GM03348 (cell line): Measurements from ENCODE around the gene CKLF.
"Not testable (repeated sequence)": the region's sequence is repeated elsewhere in the genome, so short reads cannot be mapped to it uniquely, and the experiment has no call there.

ENCODE experiments used
- DNase-seq: peaks from one replicate; pipeline ENCODE4 v3.0.0; 2012; ENCODE audit warnings: low spot score

The CKLF gene, protein sequence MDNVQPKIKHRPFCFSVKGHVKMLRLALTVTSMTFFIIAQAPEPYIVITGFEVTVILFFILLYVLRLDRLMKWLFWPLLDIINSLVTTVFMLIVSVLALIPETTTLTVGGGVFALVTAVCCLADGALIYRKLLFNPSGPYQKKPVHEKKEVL

GRCh38 chr16:66552286-66553177 lies at the start of gene CKLF:
TSS of gene CKLF (plus strand) at chr16:66552576. CDS start at chr16:66552716, 140 bp downstream.
- DNase-seq, result peak; percentile 99

- no peak for DNase-seq
Observed at GRCh38 chr16:66503030-66503429, 49.3 kb upstream of the CKLF start.

GRCh38 chr16:66503612-66504011 lies 48.8 kb upstream of the CKLF start:
- no peak for DNase-seq

DNA sequence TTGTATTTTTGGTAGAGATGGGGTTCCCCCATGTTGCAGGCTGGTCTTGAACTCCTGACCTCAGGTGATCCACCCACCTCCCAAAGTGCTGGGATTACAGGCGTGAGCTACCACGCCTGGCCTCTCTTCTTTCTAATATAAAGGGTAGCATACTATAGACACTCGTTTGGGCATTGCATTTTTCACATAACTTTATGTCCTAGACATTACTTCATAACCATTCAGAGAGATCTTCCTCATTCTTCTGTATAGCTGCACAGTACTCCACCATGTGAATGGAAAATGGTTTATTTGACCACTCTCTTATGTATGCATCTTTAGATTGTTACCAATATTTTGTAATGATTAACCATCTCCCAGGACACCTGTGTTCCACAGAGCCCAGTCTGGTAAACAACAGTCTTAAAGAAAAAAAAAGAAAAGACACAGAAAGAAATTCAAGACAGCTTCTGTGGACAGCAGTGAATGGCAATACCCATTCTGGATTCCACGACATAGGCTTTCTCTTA lies 44.6 kb upstream of the CKLF start:
- DNase-seq, result no peak

DNA sequence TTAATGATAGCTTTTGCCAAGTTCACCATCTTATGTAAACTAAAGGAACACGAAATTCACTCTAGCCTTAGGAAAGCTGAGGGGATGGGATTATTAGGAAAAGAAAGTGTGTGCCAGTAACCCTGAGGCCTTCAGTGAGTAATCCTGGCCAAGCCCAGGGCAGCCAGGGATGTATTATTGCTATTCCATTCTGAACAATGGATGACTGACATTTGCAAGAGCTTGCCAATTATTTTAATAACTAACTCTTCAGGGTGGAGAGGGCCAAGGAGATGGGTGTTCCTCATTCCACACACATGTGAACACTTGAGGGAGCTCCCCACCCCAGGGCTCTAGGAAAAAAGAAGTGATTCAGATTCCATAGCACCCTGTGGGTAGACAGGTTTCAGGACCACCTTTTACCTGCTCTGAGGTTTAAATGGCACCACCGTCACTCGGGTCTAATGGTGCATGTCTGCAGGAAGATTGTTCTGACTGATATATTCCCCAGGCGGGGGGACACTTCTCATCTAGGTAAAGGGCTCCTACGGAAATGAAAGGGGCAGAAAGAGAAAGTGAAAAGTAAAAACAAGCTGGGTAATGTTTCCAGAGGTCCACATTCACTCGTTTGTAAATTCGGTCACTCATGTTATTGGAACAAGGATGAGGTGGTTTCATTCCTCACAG lies 44.0 kb upstream of the CKLF start:
- DNase-seq, result no peak

DNA sequence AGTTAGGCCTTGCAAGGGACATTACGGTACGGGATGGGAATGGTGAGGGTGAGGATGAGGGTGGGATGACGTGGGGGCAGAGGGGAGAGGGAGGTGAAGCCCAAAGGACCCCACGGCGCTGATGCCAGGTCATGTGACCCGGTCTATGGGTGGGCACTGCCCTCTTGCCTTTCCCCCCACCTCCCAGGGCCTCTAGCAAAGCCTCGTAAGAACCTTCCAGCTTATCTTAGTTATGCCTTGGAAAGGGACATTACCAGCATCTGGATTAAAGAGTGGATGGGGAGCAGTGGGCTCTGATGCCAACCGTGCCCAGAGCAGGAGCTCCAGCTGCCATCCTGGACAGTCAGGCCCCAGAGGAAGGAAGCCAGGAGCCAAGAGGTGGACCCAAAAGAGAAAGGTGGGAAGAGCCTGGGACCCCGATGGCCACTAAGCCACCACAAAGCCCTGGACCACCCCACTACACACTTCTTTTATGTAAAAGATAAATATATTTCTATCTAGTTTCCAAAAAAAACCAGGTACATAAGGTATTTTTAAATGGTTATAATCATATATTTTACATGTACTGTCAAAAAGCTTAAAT lies 43.4 kb upstream of the CKLF start:
- DNase-seq, result no peak

DNA sequence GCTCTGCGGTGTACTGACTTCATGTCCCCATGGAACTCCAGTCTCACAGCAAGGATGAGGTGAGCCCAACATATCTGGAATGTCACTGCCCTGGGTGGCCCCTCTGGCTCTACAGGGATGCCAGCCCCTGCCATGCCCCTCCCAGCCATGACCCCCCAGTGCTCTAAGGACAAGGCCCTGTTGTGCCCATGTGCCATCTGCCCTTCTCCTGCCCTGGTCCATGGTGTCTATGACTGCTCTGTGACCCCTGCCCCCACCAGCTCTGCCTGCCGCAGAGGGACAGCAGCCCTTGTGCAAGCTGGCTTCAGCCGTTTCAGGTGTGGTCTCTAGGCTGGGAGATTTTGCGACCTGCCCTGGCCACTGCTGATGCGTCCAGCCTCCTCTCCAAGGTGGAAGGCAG lies 42.8 kb upstream of the CKLF start:
- DNase-seq, result no peak

- no peak for DNase-seq
Observed at GRCh38 chr16:66510298-66510697, 42.1 kb upstream of the CKLF start.

GRCh38 chr16:66510711-66511601 lies 41.4 kb upstream of the CKLF start:
- no peak for DNase-seq

DNA sequence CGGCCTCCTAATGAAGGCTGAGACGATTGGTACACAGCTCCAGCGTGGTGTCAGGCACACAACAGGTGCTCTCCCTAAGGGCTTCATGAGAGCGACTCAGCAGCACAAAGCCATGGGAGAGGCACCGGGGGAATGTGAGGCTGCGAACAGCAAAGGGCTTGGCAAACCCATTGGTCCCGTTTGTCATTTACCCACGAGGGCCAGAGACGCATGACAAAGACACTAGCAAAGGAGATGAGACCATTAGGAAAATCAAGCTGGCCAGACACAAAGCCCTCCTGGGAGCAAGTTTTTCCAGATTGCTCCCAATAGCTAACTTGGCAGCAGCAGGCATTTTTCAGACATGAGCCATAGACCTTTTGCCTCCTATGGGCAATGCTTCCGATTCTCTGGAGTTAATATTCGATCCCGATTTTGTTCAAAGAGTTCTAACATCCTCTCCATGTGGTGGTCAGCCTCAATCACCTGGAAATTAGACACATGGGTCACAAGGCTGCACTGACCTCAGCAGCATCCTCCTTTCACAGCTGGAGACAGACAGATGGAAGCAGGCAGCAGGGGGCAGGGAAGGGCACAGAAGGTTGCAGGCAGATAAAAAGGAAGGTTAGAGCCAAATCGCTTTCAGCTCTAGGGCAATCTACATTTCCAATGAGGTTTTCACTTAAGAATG lies 40.6 kb upstream of the CKLF start:
- peak; percentile 82 for DNase-seq

GRCh38 chr16:66512272-66513110 lies 39.9 kb upstream of the CKLF start:
- DNase-seq, result no peak

DNA sequence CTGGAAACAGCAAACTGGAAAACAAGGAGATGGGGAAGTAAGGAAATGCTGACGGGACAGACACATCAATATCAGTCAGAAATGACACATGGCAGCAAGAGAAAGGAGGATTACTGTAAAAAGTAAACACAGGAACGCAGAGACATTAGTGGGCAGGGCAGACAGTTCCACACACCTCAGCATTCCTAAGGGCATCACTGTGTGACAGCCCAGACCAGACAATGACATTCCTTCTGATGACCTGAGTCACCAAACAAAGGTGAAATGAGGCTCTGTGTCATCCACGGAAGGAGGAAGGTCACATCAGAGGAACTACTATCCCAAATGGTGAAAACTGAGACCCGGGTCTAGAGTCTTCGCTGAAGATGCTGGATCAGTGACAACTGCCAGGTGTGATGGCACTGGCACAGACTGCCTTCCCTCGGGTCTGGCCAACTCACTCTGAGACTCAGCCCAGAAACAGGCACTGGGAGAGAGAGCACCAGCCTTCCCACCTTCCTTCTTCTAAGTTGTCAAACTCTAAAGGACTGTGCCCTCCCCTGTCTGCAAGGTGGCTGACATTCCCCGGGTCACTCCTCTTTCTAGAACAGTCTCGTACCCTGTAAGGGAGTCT lies 39.2 kb upstream of the CKLF start:
- no peak for DNase-seq

- not testable (repeated sequence) for DNase-seq
Observed at GRCh38 chr16:66514391-66514790, 38.0 kb upstream of the CKLF start.

- DNase-seq, result not testable (repeated sequence)
Observed at GRCh38 chr16:66514980-66515595, 37.3 kb upstream of the CKLF start.

DNA sequence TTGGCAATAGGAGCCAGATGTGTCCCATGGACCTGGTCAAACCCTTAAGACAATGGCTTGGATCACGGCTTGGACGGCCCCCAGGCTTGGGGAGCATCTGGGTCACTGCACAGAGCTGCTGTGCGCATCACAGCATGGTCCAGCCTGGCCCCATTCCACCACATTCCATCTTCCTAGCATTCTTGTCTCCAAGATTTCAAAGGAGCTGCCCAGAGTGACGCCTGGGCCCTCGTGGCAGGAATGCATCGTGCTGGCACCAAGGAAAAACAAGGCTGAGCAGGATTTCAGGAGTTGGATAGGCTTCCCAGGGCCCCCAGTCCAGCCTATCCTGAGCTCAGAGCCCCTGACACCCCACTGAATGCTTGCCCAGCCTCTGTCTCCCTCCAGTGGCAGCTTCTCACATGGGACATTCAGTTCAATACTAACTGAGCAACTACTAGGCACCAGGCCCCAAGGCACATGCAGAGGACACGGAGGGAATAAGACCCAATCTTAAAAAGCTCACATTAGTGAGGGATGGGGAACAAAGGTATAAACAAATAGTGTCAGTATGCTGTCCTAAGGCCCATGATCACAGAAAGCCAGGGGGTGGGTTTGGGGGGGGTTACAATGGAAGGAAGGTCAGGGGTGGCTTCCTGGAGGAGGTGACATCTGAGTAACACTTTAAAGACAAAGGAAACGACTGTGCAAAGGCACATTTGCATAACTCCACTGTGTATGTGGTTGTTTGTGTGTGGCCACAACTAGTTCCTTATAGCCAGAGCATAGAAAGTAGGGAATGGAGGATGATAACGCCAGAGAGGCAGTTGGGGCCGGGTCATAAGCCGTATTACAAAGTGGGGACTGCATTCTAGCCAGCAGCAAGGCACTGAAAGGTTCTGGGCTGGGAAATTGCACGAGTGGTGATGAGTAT lies 36.5 kb upstream of the CKLF start:
- peak; percentile 79 for DNase-seq

GRCh38 chr16:66516509-66516807 lies 35.9 kb upstream of the CKLF start:
- no peak for DNase-seq

DNA sequence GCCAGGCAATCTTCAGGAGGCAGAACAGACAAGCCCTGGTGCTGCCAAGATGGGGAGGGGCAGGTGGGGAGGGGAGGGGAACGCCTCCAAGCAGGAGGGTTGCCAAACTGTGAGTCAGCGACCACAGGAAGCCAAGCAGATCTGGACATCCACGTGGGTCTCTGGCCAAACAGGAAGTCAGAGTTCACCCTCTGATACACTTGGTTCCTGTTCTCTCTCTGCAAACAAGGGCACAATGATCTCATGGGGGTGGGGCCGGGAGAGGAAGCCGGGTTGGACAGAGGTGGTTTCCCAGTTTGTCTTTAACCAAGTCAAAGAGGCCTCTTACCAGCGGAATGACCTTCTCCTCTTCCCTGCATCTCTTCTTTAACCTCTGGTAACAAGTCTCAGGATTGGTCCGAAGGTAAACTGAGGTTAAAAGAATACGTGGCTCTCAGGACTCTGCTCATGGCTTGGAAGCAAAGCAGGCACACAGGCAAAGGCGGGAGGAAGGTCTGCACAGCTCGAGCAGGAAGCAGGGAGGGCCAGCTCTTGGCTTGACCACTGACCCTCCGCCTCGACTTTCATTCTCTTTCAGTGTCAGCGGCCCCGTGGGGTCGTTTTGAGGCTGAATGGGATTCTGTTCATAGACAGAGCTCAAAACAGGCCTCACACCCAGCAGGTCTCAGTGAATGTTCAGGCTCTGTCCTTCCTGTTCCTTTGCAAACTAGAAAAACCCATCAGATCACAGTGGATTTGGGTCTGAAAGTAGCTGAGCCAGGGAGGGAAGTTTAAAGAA lies 35.4 kb upstream of the CKLF start:
- DNase-seq, result peak; percentile 94
